GM18873 (cell line): ENCODE measurements around the gene ADTRP.

Source experiments
- ATAC-seq: cut with Tn5 transposase; IDR thresholded peaks from one replicate; pipeline ENCODE4 v1.9.1; 2021; ENCODE audit warnings: mild to moderate bottlenecking, moderate library complexity, moderate number of reproducible peaks; ENCODE audit not compliant: unreplicated experiment, low FRiP score

The ADTRP gene

DNA sequence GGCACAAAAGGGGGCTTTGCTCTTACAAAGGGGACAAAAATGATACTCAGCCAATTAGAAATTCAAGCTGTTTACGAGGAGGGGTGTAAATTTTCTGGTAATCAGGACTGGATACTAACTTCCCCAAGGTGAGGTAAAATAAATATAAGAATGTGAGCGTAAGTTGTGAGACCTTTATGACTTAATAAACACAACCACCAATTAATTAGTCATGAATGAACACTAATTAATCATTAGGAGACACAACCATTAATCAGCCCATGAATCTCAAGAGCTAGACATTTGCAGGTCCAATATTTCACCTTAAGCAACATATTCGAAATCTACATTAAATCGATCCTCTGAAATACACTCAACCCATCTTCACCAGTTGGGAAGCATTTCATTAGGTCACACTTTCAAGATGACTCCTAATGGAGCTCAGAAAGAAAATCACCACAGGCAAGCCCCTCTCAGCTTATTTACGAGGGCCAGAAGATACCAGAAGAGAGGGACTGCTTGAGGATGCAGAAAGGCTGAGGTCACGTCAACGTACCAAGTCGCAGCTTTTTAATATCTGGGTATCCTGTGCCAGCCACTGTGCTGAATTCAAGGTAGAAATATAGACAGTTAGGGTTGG, 2.7 kb downstream of the ADTRP start:
- ATAC-seq: no peak

DNA sequence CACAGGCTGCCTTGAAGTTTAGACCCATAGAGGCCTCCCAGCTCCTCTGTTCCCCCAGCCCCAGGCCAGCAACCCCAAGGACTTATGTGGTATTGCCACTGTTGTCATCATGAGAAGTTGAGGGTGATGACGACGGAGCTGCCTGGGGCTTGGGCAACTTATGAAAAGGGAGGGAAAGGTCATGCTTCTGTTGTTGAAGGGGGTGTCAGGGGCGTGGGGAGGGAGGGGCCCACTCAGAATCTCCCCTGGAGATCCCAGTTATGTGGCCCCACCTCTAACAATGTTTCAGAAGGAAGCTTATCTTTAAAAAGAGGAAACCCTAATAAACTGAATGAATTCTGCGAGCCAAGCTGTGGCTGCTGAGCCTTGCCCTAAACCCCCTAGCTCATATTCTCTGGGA, 4.2 kb downstream of the ADTRP start:
- ATAC-seq: no peak

DNA sequence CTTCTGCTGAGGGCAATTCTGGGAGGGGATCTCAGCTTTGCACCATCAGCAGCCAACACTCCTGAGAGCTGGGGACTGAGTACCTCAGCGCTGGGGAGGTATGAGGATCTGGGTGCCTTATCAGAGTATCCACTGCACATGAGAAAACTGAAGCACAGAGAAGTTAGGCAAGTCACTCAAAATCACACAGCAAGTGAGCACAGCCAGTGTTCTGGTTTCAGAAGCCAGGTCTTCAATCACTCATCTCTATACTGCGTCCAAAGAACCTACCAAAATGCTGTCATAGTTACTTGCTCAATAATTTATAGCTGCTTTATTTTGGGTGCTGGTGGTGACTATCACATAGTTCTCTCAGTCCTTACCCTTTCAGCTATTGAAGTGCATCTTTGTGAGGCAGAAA, 5.0 kb downstream of the ADTRP start:
- ATAC-seq: no peak

DNA sequence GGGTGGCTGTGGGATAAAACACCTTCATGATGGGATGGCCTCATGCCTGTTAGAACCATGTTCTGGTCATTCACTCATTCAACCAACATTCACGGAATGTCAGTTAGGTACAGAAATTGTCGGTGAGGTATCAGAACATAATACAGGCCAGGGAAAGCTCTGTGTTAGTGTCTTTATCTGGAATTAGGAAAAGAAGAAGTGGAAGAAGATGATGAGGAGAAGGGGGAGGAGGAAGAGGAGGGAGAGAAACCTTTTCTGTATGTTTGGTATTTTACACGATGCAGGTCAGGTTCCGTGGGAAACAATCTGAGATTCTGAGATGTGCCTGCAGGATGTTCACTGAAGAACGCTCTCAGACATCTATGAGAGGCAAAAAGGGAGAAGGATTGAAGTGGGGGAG, 5.6 kb downstream of the ADTRP start:
- ATAC-seq: no peak

DNA sequence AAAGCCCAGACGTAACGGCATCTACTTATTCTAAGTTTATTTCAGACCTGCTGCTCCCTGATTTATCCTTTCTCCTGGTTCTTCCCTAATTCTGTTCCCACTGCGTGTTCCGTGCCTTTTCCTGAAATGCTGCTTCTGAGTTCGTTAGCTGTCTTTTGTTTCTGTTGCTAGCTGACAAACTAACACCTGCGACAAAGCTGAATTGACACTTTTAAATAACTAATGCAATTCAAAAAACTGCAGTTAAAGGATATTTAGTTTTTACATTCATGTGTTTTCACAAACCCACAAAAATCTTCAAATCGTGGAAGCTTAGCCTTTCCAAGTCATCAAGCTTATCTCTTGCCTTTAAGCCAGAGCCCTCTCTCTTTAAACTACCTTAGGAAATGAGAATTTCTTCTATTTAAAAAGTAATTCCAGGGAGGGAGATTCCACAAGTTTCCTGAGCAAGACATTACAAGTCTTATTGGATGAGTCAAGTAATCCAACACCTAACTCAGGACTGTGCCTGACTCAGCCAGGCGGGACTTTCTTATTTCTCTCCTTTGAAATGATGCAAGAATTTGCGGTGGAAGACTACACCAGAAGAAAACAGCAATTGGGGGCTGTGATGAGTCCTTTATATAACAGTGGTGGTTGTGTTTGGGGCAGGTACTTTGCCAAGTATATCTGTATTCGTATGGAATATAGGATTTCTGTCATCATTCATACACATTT, 6.3 kb downstream of the ADTRP start:
- ATAC-seq: no peak

DNA sequence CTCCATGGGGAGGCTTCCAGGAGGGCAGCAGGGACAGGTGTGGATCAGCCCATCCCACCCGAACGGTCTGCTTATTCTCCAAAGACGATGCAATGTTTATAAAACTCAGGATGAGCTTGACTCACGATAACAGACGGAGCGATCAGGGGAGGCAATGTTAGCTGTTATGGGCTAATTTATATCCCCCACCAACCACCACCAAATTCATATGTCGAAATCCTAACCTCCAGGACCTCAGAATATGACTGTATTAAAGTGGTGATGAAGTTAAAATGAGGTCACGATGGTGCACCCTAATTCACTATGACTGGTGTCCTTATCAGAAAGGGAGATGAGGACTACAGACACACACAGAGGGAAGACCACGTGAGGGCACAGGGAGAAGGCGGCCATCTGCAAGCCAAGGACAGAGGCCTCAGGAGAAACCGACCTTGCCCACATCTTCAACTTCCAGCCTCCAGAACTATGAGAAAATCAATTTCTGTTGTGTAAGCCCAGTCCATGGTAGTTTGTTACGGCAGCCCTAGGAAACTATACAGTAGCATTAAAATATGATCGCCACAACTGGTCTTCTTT, 7.0 kb downstream of the ADTRP start:
- ATAC-seq: no peak

DNA sequence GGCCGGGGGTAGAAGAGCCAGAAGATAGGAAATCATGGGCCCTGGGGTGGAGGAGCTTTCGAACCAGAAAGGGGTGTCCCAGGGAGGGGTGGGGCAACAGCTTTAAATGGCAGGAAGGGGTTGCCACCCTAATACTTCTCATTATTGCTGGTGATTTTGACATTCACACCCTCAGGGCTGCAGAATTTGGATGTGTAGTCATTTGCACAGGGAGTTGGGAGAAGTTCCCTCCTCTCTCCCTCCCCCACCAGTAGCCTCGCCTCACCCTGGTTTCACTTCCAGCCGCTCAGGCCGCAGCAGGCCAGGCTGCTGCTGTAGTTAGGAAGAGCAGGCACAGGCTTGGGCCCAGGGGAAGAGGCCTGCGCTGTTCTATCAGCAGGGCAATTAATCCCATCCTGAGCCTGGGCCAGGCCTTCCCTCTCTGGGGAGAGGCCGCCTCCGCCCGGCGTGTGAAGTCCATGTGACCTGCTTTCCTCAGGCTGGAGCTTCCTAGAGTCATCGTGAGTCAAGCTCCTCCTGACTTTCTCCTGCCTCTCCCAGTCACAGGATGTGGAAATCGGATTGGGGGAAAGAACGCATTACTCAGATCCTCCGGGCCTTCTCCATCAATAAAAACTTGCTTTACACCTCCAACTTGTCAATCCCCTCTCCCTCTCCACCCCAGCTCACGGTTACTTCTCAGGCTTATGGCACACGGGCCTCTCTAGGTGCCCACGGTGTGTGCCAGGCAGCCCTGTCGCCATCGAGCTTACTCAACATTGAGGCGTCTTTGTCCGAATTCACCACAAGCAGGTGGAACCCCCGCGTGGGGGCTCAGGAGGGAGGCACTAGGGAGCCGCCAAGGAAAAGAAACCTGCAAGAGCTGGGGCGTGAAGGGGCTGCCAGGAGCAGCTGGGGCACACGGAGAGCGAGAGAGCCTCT, 7.8 kb downstream of the ADTRP start:
- no peak for ATAC-seq

DNA sequence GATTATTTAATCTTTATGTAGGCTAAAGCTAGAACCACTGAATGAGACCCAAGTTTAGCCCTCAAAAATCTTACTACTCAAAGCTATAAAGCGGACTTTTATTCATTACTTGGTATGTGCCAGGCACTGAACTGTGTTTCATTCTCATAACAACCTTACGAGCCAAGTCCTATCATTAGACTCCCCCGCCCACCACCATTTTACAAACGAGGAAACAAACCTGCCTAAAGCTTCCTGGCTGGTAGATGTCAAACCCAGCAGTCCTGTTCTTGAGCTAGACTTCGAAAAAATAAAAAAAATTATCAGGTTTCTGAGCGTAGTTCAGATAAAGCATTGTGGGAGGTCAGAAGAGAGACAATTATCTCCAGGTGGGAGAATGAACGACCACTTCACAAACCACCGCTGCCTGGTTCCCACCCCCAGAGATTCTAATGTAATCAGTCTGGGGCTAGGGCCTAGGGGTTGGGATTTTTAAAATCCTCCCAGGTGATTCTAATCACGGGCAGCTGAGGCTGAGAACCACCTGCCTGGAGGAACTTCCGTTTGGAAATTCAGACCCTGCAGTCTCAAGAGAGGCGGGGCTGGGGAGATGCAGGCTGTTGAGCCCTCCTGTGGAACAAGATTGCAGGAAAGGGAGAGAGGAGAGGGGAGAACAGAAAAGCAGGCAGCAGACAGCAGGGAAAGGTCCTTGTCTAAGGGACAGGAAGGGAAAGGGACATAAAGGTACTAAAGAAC, 8.6 kb downstream of the ADTRP start:
- ATAC-seq: no peak

DNA sequence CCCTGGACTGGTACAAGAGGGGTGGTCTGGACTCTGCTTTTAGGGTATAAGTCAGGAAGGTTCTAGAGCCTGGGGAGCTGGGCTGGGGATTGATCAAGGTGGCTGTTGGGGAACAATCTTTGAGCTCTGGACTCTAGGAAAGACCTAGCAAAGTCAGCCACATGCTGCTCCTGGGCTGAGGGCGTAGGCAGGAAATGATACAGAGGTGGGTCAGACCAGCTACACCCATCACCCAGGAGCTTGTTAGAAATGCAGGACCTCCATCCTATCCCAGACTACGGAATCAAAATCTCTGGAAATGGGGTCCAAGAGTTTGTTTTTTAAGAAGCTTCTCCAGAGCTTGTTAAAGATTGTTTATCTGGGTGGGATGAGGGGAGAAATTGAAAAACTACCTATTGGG, 9.4 kb downstream of the ADTRP start:
- ATAC-seq: no peak

DNA sequence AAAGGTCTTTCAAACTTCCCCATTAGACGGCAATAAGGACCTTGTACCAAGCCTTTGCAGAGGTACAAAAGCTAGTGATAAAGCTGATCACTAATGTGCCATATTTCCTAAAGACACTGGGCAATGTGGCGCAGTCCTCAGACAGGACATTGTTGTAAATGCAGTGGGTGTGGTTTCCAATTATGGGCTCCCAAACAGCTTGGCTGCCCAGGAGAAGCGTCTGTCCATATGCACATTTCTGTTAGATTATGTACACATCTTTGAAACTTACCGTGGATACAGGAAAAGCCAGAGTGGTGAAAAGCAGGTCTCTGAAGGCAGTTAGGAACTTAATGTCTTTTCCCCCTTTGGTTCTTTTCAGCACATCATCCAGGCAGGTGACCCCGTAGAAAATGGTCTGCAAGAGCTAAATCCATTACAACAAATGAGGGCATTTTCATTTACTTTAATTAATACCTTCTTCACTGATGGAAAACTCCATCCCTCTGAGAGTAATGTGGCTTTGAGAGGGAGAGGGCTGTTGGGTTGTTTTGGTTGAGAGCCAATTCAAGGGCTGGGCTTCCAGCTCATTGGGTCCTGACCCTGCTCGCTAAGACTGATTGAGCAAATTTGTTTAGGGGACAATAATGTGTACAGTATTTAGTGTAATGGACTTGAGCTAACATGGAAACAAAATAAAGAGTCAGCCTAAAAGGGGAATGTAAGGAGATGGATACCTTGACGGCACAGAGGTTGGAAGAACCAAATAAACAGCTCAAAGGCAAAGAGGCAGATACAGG, 10.4 kb downstream of the ADTRP start:
- no peak for ATAC-seq

DNA sequence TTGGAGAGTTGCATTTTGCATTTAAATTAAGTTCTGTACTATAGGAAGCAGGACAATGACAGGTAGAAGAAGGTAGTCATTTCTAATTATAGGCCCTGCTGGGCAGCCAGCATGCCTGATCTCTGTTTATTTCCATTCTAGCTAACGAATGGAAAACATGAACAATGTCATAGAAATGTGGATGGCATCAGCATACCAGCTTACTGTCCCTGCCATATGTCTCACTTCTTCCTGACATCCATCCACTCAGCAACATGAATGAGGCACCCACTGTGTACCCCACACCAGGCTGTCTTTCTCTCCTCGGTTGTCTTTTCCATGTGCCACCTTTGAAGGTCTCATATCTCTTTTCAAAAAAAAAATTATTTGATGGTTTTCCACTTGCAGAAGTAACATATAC, 11.1 kb downstream of the ADTRP start:
- no peak for ATAC-seq

DNA sequence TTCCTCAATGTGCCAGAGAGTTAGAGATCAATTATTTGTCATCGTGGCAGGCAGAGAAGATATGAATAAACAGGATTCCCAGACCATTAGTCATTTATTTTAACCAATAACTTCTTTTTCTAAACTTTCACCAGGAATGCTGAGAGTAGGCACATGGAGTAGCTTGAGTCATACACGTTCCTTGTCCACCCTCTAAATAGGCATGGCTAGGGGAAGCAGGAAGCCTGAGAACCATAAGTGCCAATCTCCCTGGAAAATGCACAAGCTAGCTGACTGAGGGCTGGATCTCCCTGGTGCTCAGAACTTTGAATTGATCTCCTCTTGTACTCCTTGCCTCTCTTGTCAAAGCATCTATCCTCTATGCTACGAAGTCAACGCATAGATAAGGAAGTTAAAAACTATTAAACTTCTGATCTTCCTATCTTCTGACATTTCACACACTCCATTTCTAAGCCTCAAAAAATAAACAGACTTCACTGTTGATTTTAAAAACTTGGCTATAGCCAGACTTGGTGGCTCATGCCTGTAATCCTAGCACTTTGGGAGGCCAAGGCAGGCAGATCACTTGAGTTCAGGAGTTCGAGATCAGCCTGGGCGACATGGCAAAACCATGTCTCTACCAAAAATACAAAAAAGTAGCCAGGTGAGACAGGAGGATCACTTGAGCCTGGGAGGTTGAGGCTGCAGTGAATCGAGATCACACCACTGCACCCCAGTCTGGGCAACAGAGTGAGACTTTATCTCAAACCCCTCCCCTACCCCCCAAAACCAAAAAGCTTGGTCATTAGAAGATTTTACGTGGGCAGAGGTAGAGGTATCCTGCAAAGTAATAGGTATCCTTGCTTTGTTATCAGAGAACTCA, 11.8 kb downstream of the ADTRP start:
- ATAC-seq: no peak

DNA sequence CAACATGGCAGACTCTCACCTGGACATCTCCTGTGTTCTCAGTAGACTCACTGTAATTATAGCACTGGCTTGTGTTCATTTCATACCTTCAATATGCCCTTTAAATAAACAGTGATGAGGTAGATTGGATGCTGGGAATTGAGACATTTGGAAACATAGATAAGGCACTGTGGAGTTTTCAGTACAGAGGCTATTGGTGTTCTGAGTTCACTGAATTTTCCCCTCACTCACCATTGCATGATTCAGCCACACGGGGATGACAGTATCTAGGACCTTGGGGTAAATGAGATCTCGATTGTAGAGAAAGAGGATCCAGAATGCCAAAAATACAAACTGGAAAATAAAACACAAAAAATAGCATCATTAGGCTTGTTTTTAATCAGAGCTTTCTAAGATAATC, 12.6 kb downstream of the ADTRP start:
- no peak for ATAC-seq

DNA sequence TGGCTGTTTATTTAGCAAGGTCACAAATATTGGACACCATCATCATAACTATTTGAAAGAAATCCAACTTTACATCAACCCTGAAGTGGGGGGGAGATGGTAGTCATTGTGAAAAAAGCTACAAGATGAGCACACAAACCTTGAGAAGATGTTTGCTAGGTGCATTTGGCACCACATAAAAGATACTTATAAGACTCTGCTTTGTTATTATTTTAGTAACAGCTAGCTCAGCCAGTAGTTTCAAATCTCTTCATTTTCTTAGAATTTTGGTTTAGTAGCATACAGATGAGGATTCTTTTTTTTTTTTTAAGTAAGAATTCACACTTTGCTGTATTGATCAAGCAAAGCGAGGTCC, 14.4 kb downstream of the ADTRP start:
- ATAC-seq: no peak

DNA sequence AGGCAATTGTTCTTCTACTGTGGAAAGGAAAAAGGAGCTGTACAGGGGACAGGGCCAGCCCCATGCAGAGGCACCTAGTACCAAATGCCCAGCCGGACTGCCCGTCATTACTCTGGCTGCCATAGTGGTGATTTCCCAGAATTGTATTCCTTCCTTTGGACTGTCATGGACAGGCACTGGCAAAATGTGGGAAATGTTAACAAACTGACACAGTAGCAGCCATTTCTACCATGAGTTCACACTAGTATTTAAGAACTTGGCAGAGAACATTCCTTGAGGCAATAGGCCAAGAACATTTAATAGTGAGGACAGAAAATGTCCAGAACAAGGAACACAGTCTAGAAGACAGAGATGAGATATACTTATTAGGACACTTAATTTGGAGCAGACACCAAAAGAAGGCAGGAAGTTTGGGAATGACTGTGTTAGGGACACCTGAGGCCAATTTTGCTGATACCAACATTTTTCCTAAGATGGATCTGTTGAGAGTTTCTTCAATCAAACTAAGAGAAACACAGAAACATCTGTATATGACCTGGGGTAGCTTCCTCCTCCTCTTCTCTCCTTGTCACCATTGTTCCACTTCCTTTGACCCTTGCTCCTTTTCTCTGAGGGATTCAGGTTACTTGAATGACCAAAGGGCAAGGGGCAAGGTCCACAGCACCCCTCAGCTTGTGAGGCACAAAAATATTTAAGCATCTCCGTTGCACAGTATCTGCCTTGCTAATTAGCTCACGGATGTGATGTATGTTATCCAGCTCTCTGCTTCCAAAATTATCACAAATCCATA, 14.9 kb downstream of the ADTRP start:
- no peak for ATAC-seq

DNA sequence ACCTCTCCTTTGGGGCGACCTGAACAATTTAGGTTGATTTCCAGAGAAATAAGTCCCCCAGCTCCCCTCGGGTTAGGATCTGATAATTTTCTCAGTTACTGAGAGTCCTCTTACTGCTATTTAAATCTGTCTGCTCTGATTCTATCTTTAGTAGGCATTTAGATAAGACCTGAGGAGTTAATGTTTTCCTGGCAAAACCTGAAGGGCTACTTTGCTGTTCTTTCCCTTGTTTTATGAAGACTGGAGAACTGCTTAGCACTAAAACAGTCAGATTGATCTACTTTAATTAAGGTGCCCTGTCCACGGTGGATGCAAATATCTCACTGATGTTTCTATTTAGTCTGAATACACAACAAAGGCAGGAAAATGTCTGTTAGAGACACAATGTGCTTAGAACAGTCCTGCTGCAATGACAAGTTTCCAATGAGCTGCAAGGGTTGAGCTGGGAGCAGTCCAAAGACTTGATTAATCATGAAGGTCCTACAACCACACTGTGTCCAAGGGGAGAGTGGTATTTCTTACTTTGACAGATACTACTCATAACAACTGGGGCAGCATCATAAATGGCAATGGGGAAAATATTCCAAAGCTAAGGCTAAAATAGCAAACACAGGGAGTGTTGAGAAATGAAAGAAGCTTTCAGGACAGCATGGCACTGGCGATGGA, 15.7 kb downstream of the ADTRP start:
- no peak for ATAC-seq

DNA sequence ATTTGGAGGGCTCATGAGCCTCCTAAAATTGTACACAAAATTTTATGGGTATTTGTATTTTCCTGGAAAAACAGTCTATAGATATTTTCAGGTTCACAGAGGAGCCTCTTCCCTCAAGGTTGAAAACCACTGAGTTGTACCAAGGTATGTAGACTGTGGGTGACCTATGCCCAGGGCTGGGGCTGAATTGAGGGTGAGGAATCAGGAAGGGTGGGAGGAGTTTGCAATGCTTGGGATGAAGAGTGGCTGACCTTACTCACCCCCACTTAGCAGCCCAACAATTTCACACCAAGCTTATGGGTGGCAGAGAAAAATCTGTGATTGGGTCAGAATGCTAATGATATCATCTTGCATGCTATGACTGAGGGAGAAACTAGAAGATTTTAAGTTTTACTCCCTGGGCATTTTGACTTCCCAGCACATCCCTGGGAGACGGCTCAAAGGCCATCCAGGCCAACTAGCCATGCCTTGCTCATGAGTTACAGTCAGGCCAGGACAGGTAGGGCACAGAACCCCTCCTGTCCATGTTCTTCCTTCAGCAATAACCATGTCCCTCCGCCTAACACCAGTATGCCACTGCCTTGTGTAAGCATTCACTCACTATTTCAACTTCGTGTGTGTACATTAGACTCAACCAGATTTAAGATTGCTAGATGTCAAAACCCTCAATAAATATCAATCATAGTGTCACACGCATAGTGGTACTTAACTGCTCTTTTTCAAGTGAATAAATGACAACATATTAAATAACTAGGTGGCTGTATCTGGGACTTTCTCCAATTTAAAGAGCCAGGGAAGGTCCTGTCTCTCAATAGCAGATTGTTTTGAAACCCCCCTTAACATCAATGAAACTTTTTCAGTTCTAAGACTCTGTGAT, 16.6 kb downstream of the ADTRP start:
- ATAC-seq: no peak
